ENCODE measurements around the gene DCHS1. TPM values are rescaled to one million over a fixed set of nuclear protein-coding genes. Genes with fewer than 3 reads are reported as not detected.

DCHS1 gene
- total and polyA plus RNA-seq, 4 donors: 6.0 to 39.9 (median 11.5) TPM

DNA sequence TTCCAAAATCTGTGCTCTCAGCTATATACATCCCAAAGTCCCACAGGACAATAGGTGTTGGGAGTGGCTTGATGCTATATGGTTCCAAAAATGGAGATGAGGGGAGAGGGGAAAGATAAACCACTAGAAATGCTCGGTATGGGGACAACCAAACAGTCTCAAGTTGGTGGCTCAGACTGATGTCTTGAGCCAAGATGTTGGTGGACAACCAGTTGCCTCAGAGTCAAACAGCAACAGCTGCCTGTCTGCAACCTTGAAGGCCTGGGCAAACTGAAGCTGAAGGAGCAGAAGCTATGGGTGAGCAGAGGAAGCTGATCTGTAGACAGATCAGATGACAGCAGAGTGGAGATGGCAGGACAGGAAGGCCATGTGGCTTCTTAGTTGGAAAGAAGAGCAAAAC, 56.2 kb downstream of the DCHS1 start:
- Histone ChIP-seq H3K4me3 (no peak overlapping the region), H3K36me3 (ENCODE audit: control insufficient read depth in 4 of 4, insufficient read depth in 4 of 4, low read length in 4 of 4) (peaks cover 25 to 45% (median 28%) of the 10 kb centered on the region in 4 donors), H3K9me3 (ENCODE audit: control insufficient read depth in 4 of 4, insufficient read depth in 3 of 4, low read length in 3 of 4) (no peaks in the 10 kb centered on the region), H3K4me1 (ENCODE audit: control insufficient read depth in 5 of 5, insufficient read depth in 5 of 5, low read length in 5 of 5) (peaks cover 0 to 42% (median 12%) of the 10 kb centered on the region in 5 donors), H3K9ac (ENCODE audit: insufficient read depth in 1 of 2, low read length in 2 of 2) (no peak overlapping the region), H3K27me3 (ENCODE audit: control insufficient read depth in 3 of 3, insufficient read depth in 3 of 3, low read length in 2 of 3) (no peaks in the 10 kb centered on the region), H3K27ac (ENCODE audit: low read depth in 1 of 2, low read length in 1 of 2) (no peak overlapping the region)
- 80 to 83% methylated on average over 1 of the region's 1 CpG for WGBS, 2 donors
- DNase-seq (no peak), ATAC-seq (ENCODE audit: insufficient read depth, low FRiP score) (no peak)
- TF ChIP-seq, protein P1, sequence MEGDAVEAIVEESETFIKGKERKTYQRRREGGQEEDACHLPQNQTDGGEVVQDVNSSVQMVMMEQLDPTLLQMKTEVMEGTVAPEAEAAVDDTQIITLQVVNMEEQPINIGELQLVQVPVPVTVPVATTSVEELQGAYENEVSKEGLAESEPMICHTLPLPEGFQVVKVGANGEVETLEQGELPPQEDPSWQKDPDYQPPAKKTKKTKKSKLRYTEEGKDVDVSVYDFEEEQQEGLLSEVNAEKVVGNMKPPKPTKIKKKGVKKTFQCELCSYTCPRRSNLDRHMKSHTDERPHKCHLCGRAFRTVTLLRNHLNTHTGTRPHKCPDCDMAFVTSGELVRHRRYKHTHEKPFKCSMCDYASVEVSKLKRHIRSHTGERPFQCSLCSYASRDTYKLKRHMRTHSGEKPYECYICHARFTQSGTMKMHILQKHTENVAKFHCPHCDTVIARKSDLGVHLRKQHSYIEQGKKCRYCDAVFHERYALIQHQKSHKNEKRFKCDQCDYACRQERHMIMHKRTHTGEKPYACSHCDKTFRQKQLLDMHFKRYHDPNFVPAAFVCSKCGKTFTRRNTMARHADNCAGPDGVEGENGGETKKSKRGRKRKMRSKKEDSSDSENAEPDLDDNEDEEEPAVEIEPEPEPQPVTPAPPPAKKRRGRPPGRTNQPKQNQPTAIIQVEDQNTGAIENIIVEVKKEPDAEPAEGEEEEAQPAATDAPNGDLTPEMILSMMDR (IDR thresholded peaks at IDR 0.05; ENCODE audit: control extremely low read depth, extremely low read depth): no peak

DNA sequence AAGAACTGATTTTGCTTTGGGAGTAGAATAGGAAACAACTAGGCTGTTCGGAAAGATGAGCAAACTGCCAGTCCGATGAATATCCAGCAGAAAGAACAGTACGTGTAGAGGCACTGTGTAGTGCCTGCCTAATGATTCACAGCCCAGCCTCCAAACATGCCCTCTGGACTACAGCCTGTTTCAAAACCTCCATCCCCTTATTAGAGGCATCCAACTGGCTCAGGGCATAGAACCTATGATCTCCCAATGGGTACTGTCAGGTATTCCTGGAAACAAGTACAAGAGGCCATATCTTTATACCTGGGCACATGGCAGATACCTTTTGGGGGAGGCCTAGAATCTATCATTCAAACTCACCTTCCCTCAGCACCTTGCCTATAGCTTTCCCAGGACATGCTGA, 57.1 kb downstream of the DCHS1 start:
- ATAC-seq (ENCODE audit: insufficient read depth, low FRiP score): no peak
- Histone ChIP-seq H3K9me3 (ENCODE audit: control insufficient read depth in 4 of 4, insufficient read depth in 3 of 4, low read length in 3 of 4) (no peaks in the 10 kb centered on the region), H3K36me3 (ENCODE audit: control insufficient read depth in 4 of 4, insufficient read depth in 4 of 4, low read length in 4 of 4) (peaks cover 24 to 48% (median 29%) of the 10 kb centered on the region in 4 donors), H3K9ac (ENCODE audit: insufficient read depth in 1 of 2, low read length in 2 of 2) (no peak overlapping the region), H3K4me1 (ENCODE audit: control insufficient read depth in 5 of 5, insufficient read depth in 5 of 5, low read length in 5 of 5) (peaks cover 0 to 42% (median 11%) of the 10 kb centered on the region in 5 donors), H3K27me3 (ENCODE audit: control insufficient read depth in 3 of 3, insufficient read depth in 3 of 3, low read length in 2 of 3) (no peaks in the 10 kb centered on the region), H3K4me3 (no peak overlapping the region), H3K27ac (ENCODE audit: low read depth in 1 of 2, low read length in 1 of 2) (no peak overlapping the region)
- 93 to 97% methylated on average over 3 of the region's 3 CpGs for WGBS, 2 donors
- no peak for DNase-seq
- TF ChIP-seq, protein P1 (IDR thresholded peaks at IDR 0.05; ENCODE audit: control extremely low read depth, extremely low read depth): no peak

DNA sequence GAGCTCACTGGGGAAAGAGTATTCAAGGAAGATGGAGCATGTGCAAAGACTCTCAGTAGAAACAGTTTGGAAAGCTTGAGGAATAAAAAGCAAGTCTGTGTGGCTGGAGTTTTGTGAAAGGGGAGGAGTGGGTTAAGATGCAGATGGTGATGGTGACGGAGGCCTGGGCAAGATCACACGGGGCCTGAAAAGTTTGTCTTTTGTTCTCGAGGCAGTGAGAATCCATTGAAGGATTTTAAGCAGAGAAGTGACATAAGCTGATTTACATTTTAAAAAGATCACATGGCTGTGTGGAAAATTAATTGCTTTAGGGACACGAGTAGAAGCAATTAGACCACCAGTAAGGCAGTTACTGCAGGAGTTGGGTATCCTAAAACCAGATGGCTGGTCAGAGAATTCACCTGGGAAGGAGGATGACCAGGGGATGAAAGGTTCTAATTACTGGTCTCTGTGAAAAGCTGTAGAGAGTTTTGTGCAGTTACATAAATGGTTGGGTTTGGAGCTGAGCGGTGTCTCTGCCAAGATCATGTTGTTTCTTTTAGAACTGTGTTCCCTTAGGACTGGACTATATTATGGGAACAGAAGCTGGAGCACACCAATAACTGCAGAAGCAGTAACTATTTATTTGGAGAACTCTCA, 59.3 kb downstream of the DCHS1 start:
- TF ChIP-seq, protein P1 (IDR thresholded peaks at IDR 0.05; ENCODE audit: control extremely low read depth, extremely low read depth): no peak
- ATAC-seq (ENCODE audit: insufficient read depth, low FRiP score) (no peak), DNase-seq (no peak)
- H3K4me1 ChIP-seq (ENCODE audit: control insufficient read depth in 5 of 5, insufficient read depth in 5 of 5, low read length in 5 of 5): peaks cover 0 to 38% (median 0%) of the 10 kb centered on the region in 5 donors
- no peaks in the 10 kb centered on the region for H3K27me3 ChIP-seq (ENCODE audit: control insufficient read depth in 3 of 3, insufficient read depth in 3 of 3, low read length in 2 of 3)
- H3K4me3 ChIP-seq: no peak overlapping the region
- no peaks in the 10 kb centered on the region for H3K9me3 ChIP-seq (ENCODE audit: control insufficient read depth in 4 of 4, insufficient read depth in 3 of 4, low read length in 3 of 4)
- no peak overlapping the region for H3K9ac ChIP-seq (ENCODE audit: insufficient read depth in 1 of 2, low read length in 2 of 2)
- 79 to 84% methylated on average over 5 of the region's 5 CpGs for WGBS, 2 donors
- peaks cover 24 to 50% (median 33%) of the 10 kb centered on the region in 4 donors for H3K36me3 ChIP-seq (ENCODE audit: control insufficient read depth in 4 of 4, insufficient read depth in 4 of 4, low read length in 4 of 4)
- H3K27ac ChIP-seq (ENCODE audit: low read depth in 1 of 2, low read length in 1 of 2): peak overlapping the region in 1 of 2 donors; percentile 63
